NB4 (cell line): Measurements from ENCODE around the gene PRR29.

Experiments used
- DNase-seq: peaks from one replicate; pipeline ENCODE4 v3.0.0; 2010; ENCODE audit warnings: low read depth
- H3K4me3 ChIP-seq: one replicate; pipeline ENCODE4 v1.5.1; 2011; ENCODE audit warnings: mild to moderate bottlenecking, low read depth, low read length, moderate library complexity
- CTCF ChIP-seq: IDR thresholded peaks from one replicate; pipeline ENCODE4 v1.5.1; 2012; ENCODE audit warnings: low read depth, low read length
- MAX ChIP-seq: IDR thresholded peaks from 2 replicates; pipeline ENCODE4 v1.6.1; 2011; ENCODE audit warnings: low read depth, low read length
- MYC ChIP-seq: IDR thresholded peaks from 2 replicates; pipeline ENCODE4 v1.6.1; 2011; ENCODE audit warnings: low read depth, low read length
- POLR2A ChIP-seq: IDR thresholded peaks from 2 replicates; pipeline ENCODE4 v1.6.1; 2011; ENCODE audit warnings: mild to moderate bottlenecking; ENCODE audit not compliant: insufficient read length; ENCODE audit errors: extremely low read depth

Gene PRR29

GRCh38 chr17:64002658-64003525 is 4.7 kb downstream of the PRR29 start:
- TF ChIP-seq CTCF (no peak), MYC (no peak), MAX (no peak), POLR2A (no peak)
- H3K4me3 ChIP-seq, result no peak overlapping the region
- no peak for DNase-seq

- no peak for DNase-seq
- no peak overlapping the region for H3K4me3 ChIP-seq
- TF ChIP-seq CTCF, result no peak
- no peak for TF ChIP-seq MYC
- TF ChIP-seq POLR2A, result no peak
- TF ChIP-seq MAX, result no peak
Observed at GRCh38 chr17:64003526-64004121, 5.5 kb downstream of the PRR29 start.

- TF ChIP-seq POLR2A (no peak), MYC (no peak), MAX (no peak), CTCF (no peak)
- DNase-seq, result no peak
- no peak overlapping the region for H3K4me3 ChIP-seq
Observed at GRCh38 chr17:64004218-64004770, 6.1 kb downstream of the PRR29 start.

- DNase-seq, result no peak
- H3K4me3 ChIP-seq, result no peak overlapping the region
- TF ChIP-seq CTCF, result no peak
Observed at GRCh38 chr17:64004903-64005733, 7.0 kb downstream of the PRR29 start.

- TF ChIP-seq CTCF (no peak), MAX (no peak), POLR2A (no peak), MYC (no peak)
- H3K4me3 ChIP-seq, result no peak overlapping the region
- no peak for DNase-seq
Observed at GRCh38 chr17:64005734-64006167, 7.6 kb downstream of the PRR29 start.
